HG02970 (cell line): ENCODE results near the gene TANC1.

Source experiments
- ATAC-seq: cut with Tn5 transposase; IDR thresholded peaks from one replicate; pipeline ENCODE4 v1.9.1; 2021; ENCODE audit warnings: mild to moderate bottlenecking, moderate library complexity, moderate number of reproducible peaks; ENCODE audit not compliant: unreplicated experiment, low FRiP score

The TANC1 gene

GRCh38 chr2:158993721-158994587 is 25.5 kb downstream of the TANC1 start:
- no peak for ATAC-seq

GRCh38 chr2:158994920-158995676 is 26.7 kb downstream of the TANC1 start:
- no peak for ATAC-seq

DNA sequence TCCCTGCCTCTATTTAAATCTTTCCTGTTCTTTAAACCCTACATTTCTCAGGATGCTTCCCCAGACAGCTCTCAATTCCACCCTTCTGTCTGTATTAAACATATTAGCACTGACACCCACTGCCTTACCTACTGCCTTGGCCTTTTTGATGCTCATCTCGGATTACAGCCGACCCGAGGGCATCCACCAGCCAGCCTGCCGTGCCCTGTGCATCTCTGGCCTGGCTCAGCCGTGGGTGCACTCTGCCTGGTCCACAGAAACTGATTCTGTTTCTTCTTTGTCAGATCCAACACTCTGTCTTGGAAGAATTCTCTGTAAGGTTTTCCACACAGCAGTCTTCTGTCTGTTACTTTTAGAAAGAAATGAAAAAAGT is 27.2 kb downstream of the TANC1 start:
- ATAC-seq, result no peak

GRCh38 chr2:158996378-158996993 is 28.0 kb downstream of the TANC1 start:
- ATAC-seq, result no peak

GRCh38 chr2:158997037-158997790 is 28.8 kb downstream of the TANC1 start:
- no peak for ATAC-seq

DNA sequence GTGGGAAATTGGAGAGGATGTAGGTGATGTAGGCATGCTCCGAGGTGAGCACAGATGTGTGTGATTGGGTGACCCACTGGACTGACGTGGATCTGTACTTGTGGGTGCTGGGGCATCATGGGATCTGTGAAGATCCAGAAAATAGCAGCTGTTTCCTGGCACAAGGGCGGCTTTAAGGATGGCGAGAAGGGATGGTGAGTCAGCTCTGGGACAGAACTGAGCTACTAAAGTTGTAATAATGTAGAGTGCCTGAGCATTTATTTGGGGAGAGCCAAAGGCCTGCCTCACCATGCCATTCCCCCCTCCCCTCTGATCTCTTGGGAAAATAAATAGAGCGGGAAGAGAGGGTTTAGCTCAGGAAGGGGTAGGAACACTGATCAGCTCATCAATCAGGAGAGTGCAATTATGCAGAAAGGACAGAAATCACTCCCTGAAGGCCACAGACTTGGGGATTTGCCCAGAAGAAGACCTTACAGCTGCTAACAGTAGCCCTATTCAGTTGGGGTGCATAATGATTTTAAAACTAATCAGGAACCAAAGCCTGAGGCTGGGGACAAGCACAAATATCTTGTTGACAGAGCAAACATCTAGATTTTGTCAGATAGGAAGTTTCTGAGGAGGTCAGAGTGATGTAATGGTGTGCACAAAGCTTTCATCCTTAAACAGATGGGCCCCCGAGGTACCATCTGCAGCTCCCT is 30.3 kb downstream of the TANC1 start:
- no peak for ATAC-seq

GRCh38 chr2:158999458-158999857 is 31.0 kb downstream of the TANC1 start:
- ATAC-seq, result no peak

GRCh38 chr2:159000072-159000471 is 31.6 kb downstream of the TANC1 start:
- no peak for ATAC-seq

- ATAC-seq, result no peak
Measured at GRCh38 chr2:159002462-159003111, 34.1 kb downstream of the TANC1 start.

- no peak for ATAC-seq
Measured at GRCh38 chr2:159003555-159003954, 35.1 kb downstream of the TANC1 start.

GRCh38 chr2:159004849-159005248 is 36.4 kb downstream of the TANC1 start:
- no peak for ATAC-seq

GRCh38 chr2:159009940-159010339 is 41.5 kb downstream of the TANC1 start:
- no peak for ATAC-seq

GRCh38 chr2:159010340-159010739 is 41.9 kb downstream of the TANC1 start:
- ATAC-seq, result no peak

- no peak for ATAC-seq
Measured at GRCh38 chr2:159010963-159011362, 42.5 kb downstream of the TANC1 start.

- no peak for ATAC-seq
Measured at GRCh38 chr2:159012142-159012541, 43.7 kb downstream of the TANC1 start.

GRCh38 chr2:159013103-159013502 is 44.7 kb downstream of the TANC1 start:
- ATAC-seq, result no peak

- no peak for ATAC-seq
Measured at GRCh38 chr2:159015174-159015573, 46.7 kb downstream of the TANC1 start.

DNA sequence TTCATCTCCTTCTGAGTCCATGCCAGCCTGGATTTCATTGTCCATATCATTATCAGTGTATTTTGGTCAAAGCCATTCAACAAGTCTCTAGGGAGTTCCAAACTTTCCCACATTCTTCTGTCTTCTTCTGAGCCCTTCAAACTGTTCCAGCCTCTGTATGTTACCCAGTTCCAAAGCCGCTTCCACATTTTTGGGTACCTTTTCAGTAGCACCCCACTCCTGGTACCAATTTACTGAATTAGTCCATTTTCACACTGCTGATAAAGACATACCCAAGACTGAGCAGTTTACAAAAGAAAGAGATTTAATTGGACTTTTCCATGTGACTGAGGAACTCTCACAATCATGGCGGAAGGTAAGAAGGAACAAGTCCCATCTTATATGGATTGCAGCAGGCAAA is 47.4 kb downstream of the TANC1 start:
- ATAC-seq, result no peak

DNA sequence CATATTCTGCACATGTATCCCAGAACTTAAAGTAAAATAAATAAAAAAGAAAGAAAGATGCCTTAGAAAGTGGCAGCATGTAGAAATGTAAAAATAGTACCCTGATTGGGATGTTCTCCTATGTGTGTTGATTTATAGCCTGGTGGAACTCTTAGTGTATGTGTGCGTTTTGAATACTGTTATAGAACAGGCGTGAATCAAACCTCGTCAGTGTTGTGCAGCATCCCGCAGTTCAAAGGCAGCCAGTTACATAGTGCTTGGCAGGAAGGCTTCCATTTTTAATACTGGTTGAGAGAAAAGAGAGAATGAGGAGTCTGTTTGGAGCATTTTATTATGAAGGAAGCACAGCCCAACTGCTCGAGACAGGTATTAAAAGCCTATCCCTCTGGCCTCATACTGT is 49.4 kb downstream of the TANC1 start:
- ATAC-seq, result no peak

- no peak for ATAC-seq
Measured at GRCh38 chr2:159019021-159019420, 50.6 kb downstream of the TANC1 start.
